ENCODE results near the gene ACD. TPM values are rescaled to one million over a fixed set of nuclear protein-coding genes. Genes with fewer than 3 reads are reported as not detected.

ACD gene
- total RNA-seq, 1 experiment from 2014 or later: 33.6 TPM

GRCh38 chr16:67661101-67661761 is 1.2 kb upstream of the ACD start:
- Mint-ChIP-seq H3K9me3 (ENCODE audit: unreplicated experiment) (no peaks in the 10 kb centered on the region), H3K36me3 (ENCODE audit: insufficient read depth, unreplicated experiment) (no peaks in the 10 kb centered on the region), H3K27ac (ENCODE audit: low read depth, unreplicated experiment) (peak overlapping the region; percentile 97), H3K4me3 (ENCODE audit: unreplicated experiment) (peak overlapping the region; percentile 86), H3K4me1 (ENCODE audit: insufficient read depth, unreplicated experiment) (peaks cover 6% of the 10 kb centered on the region), H3K27me3 (ENCODE audit: insufficient read depth, unreplicated experiment) (no peaks in the 10 kb centered on the region)
- peak; percentile 15 for DNase-seq (ENCODE audit: unreplicated experiment)
- POLR2A ChIA-PET: interaction anchor here (1.2 to 2.2 kb wide), 4 partner anchors 20 to 89 kb away, joined by 3 to 11 read pairs (median 6); partner anchors contain the start of gene GFOD2
- intact Hi-C loops (cut with micrococcal nuclease): loop anchor here (2.0 kb wide), 1 partner anchor 140 kb away; no protein-coding TSS in a partner anchor
- no peak for TF ChIP-seq CTCF (IDR thresholded peaks at IDR 0.05; ENCODE audit: unreplicated experiment)
- no TSS peak for BruUV-seq (replicated peaks)
- CTCF ChIA-PET: interaction anchor here (1.6 to 2.4 kb wide), 2 partner anchors 11 to 99 kb away, joined by 5 to 12 read pairs; partner anchors contain the start of gene CTCF

- intact Hi-C loops (cut with micrococcal nuclease): loop anchor here (2.0 kb wide), 1 partner anchor 140 kb away; no protein-coding TSS in a partner anchor
- CTCF ChIA-PET: interaction anchor here (0.6 to 2.4 kb wide), 5 partner anchors 12 to 158 kb away, joined by 3 to 12 read pairs (median 5); partner anchors contain the start of gene CTCF
Observed at GRCh38 chr16:67660564-67661028, 536 bp upstream of the ACD start, which contains the start of gene PARD6A. TSS of gene PARD6A (plus strand) at chr16:67660960. CDS start at chr16:67661039, 79 bp downstream.

GRCh38 chr16:67658849-67659674 is 998 bp downstream of the ACD start:
- CTCF ChIA-PET: interaction anchor here (1.0 to 1.8 kb wide), 3 partner anchors 8 to 138 kb away, joined by 3 to 9 read pairs (median 8); no protein-coding TSS in a partner anchor
- TF ChIP-seq CTCF (IDR thresholded peaks at IDR 0.05; ENCODE audit: unreplicated experiment): no peak
- DNase-seq (ENCODE audit: unreplicated experiment): no peak
- no TSS peak for BruUV-seq (replicated peaks)
- intact Hi-C loops (cut with micrococcal nuclease): no loop called here
- POLR2A ChIA-PET: interaction anchor here (0.6 to 2.2 kb wide), 7 partner anchors 33 to 577 kb away, joined by 3 to 23 read pairs (median 5); partner anchors contain the start of genes CTCF and ESRP2
- Mint-ChIP-seq H3K27me3 (ENCODE audit: insufficient read depth, unreplicated experiment) (no peaks in the 10 kb centered on the region), H3K9me3 (ENCODE audit: unreplicated experiment) (no peaks in the 10 kb centered on the region), H3K4me1 (ENCODE audit: insufficient read depth, unreplicated experiment) (peaks cover 6% of the 10 kb centered on the region), H3K36me3 (ENCODE audit: insufficient read depth, unreplicated experiment) (peaks cover 6% of the 10 kb centered on the region), H3K27ac (ENCODE audit: low read depth, unreplicated experiment) (peak overlapping the region; percentile 97), H3K4me3 (ENCODE audit: unreplicated experiment) (peak overlapping the region; percentile 86)

More at GRCh38 chr16:67660564-67661028, 536 bp upstream of the ACD start, which contains the start of gene PARD6A:
- Mint-ChIP-seq H3K4me1 (ENCODE audit: insufficient read depth, unreplicated experiment) (peaks cover 6% of the 10 kb centered on the region), H3K27me3 (ENCODE audit: insufficient read depth, unreplicated experiment) (no peaks in the 10 kb centered on the region), H3K4me3 (ENCODE audit: unreplicated experiment) (peak within 1 kb of the TSS; percentile 86), H3K36me3 (ENCODE audit: insufficient read depth, unreplicated experiment) (no peaks in the 10 kb centered on the region), H3K27ac (ENCODE audit: low read depth, unreplicated experiment) (peak within 1 kb of the TSS; percentile 97), H3K9me3 (ENCODE audit: unreplicated experiment) (no peaks in the 10 kb centered on the region)
- POLR2A ChIA-PET: interaction anchor here (0.8 to 2.2 kb wide), 17 partner anchors 10 to 275 kb away, joined by 3 to 23 read pairs (median 4); partner anchors contain the start of genes CENPT, CTCF, GFOD2 and NUTF2
- peak; percentile 94 for DNase-seq (ENCODE audit: unreplicated experiment)
- TF ChIP-seq CTCF (IDR thresholded peaks at IDR 0.05; ENCODE audit: unreplicated experiment): no peak
- BruUV-seq (replicated peaks): no TSS peak
